H1 (cell line): ENCODE measurements around the gene USP3. TPM values are rescaled to one million over a fixed set of nuclear protein-coding genes. Genes with fewer than 3 reads are reported as not detected.

Experiments
- CTCF ChIA-PET: fragments of 300-600 bp; sonication (Branson Sonifier 250); formaldehyde crosslinking; loops from one replicate; lab custom pipeline; 2021; ENCODE audit not compliant: partially characterized antibody; lab: Charles Lee
- POLR2A ChIA-PET: fragments of 300-600 bp; sonication (Branson Sonifier 250); formaldehyde crosslinking; loops from one replicate; lab custom pipeline; 2021; ENCODE audit warnings: inconsistent platforms; ENCODE audit not compliant: partially characterized antibody; lab: Charles Lee
- DNase-seq, 2 experiments: peaks; one replicate each; pipeline versions ENCODE4 v3.0.0 to v3.0.0-alpha.2; 2010 to 2022; ENCODE audit warnings: low spot score in 2 of 2, low read depth in 1 of 2, mixed read lengths in 1 of 2
- FAIRE-seq: peaks from 2 replicates; lab custom pipeline; 2011; peaks lifted over from hg19 to GRCh38; lab: Jason Lieb, UNC
- H2AFZ ChIP-seq: 2 replicates; pipeline ENCODE4 v1.8.1; 2012; ENCODE audit warnings: low read length, inconsistent platforms
- H2AK5ac ChIP-seq: 2 replicates; pipeline ENCODE4 v1.6.1; 2013; ENCODE audit warnings: low read depth, low read length
- H2BK120ac ChIP-seq: replicated peaks from 2 replicates; pipeline ENCODE3; 2013; ENCODE audit warnings: low read depth, low read length, inconsistent platforms
- H2BK12ac ChIP-seq: 2 replicates; pipeline ENCODE4 v1.6.1; 2013; ENCODE audit warnings: low read depth, low read length
- H2BK15ac ChIP-seq: 2 replicates; pipeline ENCODE4 v1.6.1; 2013; ENCODE audit warnings: low read length
- H2BK20ac ChIP-seq: 2 replicates; pipeline ENCODE4 v1.6.1; 2013; ENCODE audit warnings: low read length
- H2BK5ac ChIP-seq: 2 replicates; pipeline ENCODE4 v1.6.1; 2013; ENCODE audit warnings: low read depth, low read length
- H3K14ac ChIP-seq: 2 replicates; pipeline ENCODE4 v1.6.1; 2013; ENCODE audit warnings: inconsistent platforms; ENCODE audit not compliant: insufficient read length
- H3K18ac ChIP-seq: 2 replicates; pipeline ENCODE4 v1.6.1; 2013; ENCODE audit warnings: low read length; ENCODE audit errors: extremely low read depth
- H3K23ac ChIP-seq: 2 replicates; pipeline ENCODE4 v1.6.1; 2013; ENCODE audit warnings: inconsistent platforms; ENCODE audit not compliant: insufficient read length
- H3K23me2 ChIP-seq: 2 replicates; pipeline ENCODE4 v1.6.1; 2013; ENCODE audit warnings: low read depth, low read length
- H3K27ac ChIP-seq: 2 replicates; pipeline ENCODE4 v1.6.1; 2011; ENCODE audit warnings: low read depth, low read length, inconsistent platforms
- H3K27me3 ChIP-seq, 4 experiments: replicated peaks in 1 of 4; 1 replicate in 1 of 4; 2 replicates in 3 of 4; pipeline versions ENCODE4 v1.6.1 to v1.8.1; 2011 to 2013; ENCODE audit warnings: low read length in 3 of 4, mild to moderate bottlenecking in 3 of 4, inconsistent platforms in 2 of 4, mixed read lengths in 2 of 4, moderate library complexity in 1 of 4; ENCODE audit not compliant: control insufficient read depth in 3 of 4, insufficient read depth in 3 of 4; ENCODE audit errors: extremely low read depth in 1 of 4
- H3K36me3 ChIP-seq, 4 experiments: 2 replicates each; pipeline versions ENCODE4 v1.6.1 to v1.8.1; 2011 to 2013; ENCODE audit warnings: mild to moderate bottlenecking in 4 of 4, low read length in 3 of 4, moderate library complexity in 2 of 4, control low read depth in 1 of 4, inconsistent platforms in 1 of 4; ENCODE audit not compliant: insufficient read depth in 4 of 4, control insufficient read depth in 2 of 4
- H3K4ac ChIP-seq: replicated peaks from 2 replicates; pipeline ENCODE3; 2013; ENCODE audit warnings: low read length, low read depth, mixed read lengths, inconsistent platforms; ENCODE audit not compliant: insufficient read length
- H3K4me1 ChIP-seq, 4 experiments: replicated peaks in 1 of 4; 1 replicate in 1 of 4; 2 replicates in 3 of 4; pipeline versions ENCODE4 v1.6.1 to v1.8.1; 2011 to 2013; ENCODE audit warnings: low read length in 3 of 4, inconsistent platforms in 2 of 4, mixed read lengths in 1 of 4; ENCODE audit not compliant: insufficient read depth in 4 of 4, control insufficient read depth in 3 of 4
- H3K4me2 ChIP-seq, 2 experiments: 2 replicates each; pipeline versions ENCODE4 v1.6.1 to v1.8.1; 2011 to 2013; ENCODE audit warnings: low read depth in 2 of 2, low read length in 2 of 2, control low read depth in 1 of 2, inconsistent platforms in 1 of 2, mild to moderate bottlenecking in 1 of 2; ENCODE audit not compliant: insufficient read depth in 1 of 2
- H3K4me3 ChIP-seq, 4 experiments: fragments of 200-600, 300-600 bp in 1 of 4; sonication (generic), shearing (Covaris generic), sonication (Bioruptor Twin) in 1 of 4; 2 replicates each; pipeline versions ENCODE4 v1.5.1 to v1.8.1; 2011 to 2016; ENCODE audit warnings: low read length in 4 of 4, low read depth in 3 of 4, control low read depth in 2 of 4, inconsistent platforms in 2 of 4, mild to moderate bottlenecking in 2 of 4, mixed read lengths in 1 of 4, moderate library complexity in 1 of 4; ENCODE audit not compliant: insufficient read depth in 2 of 4; ENCODE audit errors: extremely low read depth in 1 of 4
- H3K56ac ChIP-seq: replicated peaks from 2 replicates; pipeline ENCODE3; 2013; ENCODE audit warnings: low read depth, mild to moderate bottlenecking, mixed read lengths, low read length, inconsistent platforms; ENCODE audit not compliant: insufficient read length
- H3K79me1 ChIP-seq: 2 replicates; pipeline ENCODE4 v1.6.1; 2013; ENCODE audit warnings: low read depth, low read length, control low read depth
- H3K79me2 ChIP-seq, 2 experiments: 2 replicates each; pipeline versions ENCODE4 v1.6.1 to v1.8.1; 2012 to 2013; ENCODE audit warnings: low read length in 2 of 2, mild to moderate bottlenecking in 2 of 2, inconsistent platforms in 1 of 2; ENCODE audit not compliant: insufficient read depth in 2 of 2, control insufficient read depth in 1 of 2
- H3K9ac ChIP-seq, 4 experiments: replicated peaks in 1 of 4; 1 replicate in 1 of 4; 2 replicates in 3 of 4; pipeline versions ENCODE4 v1.6.1 to v1.8.1; 2011 to 2013; ENCODE audit warnings: low read depth in 3 of 4, low read length in 3 of 4, control low read depth in 2 of 4, mild to moderate bottlenecking in 2 of 4, moderate library complexity in 2 of 4, inconsistent platforms in 1 of 4; ENCODE audit errors: extremely low read depth in 1 of 4
- H3K9me3 ChIP-seq, 2 experiments: 2 replicates each; pipeline versions ENCODE4 v1.6.1 to v1.8.1; 2012 to 2013; ENCODE audit warnings: mild to moderate bottlenecking in 2 of 2, moderate library complexity in 2 of 2, control low read depth in 1 of 2, inconsistent platforms in 1 of 2, low read depth in 1 of 2, low read length in 1 of 2, mixed read lengths in 1 of 2; ENCODE audit not compliant: insufficient read depth in 2 of 2
- H4K20me1 ChIP-seq, 2 experiments: replicated peaks in 1 of 2; 2 replicates each; pipeline versions ENCODE3 to v1.8.1; 2011 to 2013; ENCODE audit warnings: inconsistent platforms in 2 of 2, low read length in 2 of 2, mild to moderate bottlenecking in 1 of 2; ENCODE audit not compliant: insufficient read depth in 2 of 2, control insufficient read depth in 1 of 2
- H4K5ac ChIP-seq: 2 replicates; pipeline ENCODE4 v1.6.1; 2013; ENCODE audit warnings: low read length, low read depth, mixed read lengths, inconsistent platforms; ENCODE audit not compliant: insufficient read length
- H4K8ac ChIP-seq: 2 replicates; pipeline ENCODE4 v1.8.0; 2013; ENCODE audit warnings: mild to moderate bottlenecking, moderate library complexity, low read length, inconsistent platforms; ENCODE audit not compliant: insufficient read depth; ENCODE audit errors: extremely low read depth
- H4K91ac ChIP-seq: replicated peaks from 2 replicates; pipeline ENCODE3; 2013; ENCODE audit warnings: low read length, mixed read lengths, inconsistent platforms; ENCODE audit not compliant: insufficient read length
- BCL11A ChIP-seq, 2 experiments: IDR thresholded peaks; one replicate each; pipeline ENCODE4 v1.6.1; 2011; ENCODE audit warnings: low read depth in 2 of 2, low read length in 2 of 2, mild to moderate bottlenecking in 2 of 2
- CREB1 ChIP-seq: IDR thresholded peaks from 2 replicates; pipeline ENCODE4 v1.6.1; 2012; ENCODE audit warnings: inconsistent platforms
- CTCF ChIP-seq, 3 experiments: IDR thresholded peaks; 1 replicate in 2 of 3; 2 replicates in 1 of 3; pipeline versions ENCODE4 v1.5.1 to v1.6.1; 2011; ENCODE audit warnings: low read length in 3 of 3, mild to moderate bottlenecking in 3 of 3, inconsistent platforms in 2 of 3, low read depth in 1 of 3, moderate library complexity in 1 of 3; ENCODE audit not compliant: insufficient read depth in 1 of 3; ENCODE audit errors: control extremely low read depth in 1 of 3
- EP300 ChIP-seq, 2 experiments: IDR thresholded peaks; 1 replicate in 1 of 2; 2 replicates in 1 of 2; pipeline ENCODE4 v1.6.1; 2011 to 2012; ENCODE audit warnings: low read depth in 2 of 2, low read length in 2 of 2, mild to moderate bottlenecking in 2 of 2, borderline replicate concordance in 1 of 2, inconsistent platforms in 1 of 2, moderate library complexity in 1 of 2
- GABPA ChIP-seq: IDR thresholded peaks from 2 replicates; pipeline ENCODE4 v1.6.1; 2011; ENCODE audit warnings: mild to moderate bottlenecking, low read length, moderate library complexity, borderline replicate concordance; ENCODE audit not compliant: insufficient read depth
- KDM1A ChIP-seq: fragments of 200-600, 300-600 bp; sonication (generic); IDR thresholded peaks from 2 replicates; pipeline ENCODE4 v1.7.1; 2016; ENCODE audit warnings: mild to moderate bottlenecking, low read length, borderline replicate concordance
- SRF ChIP-seq: IDR thresholded peaks from 2 replicates; pipeline ENCODE4 v1.6.1; 2011; ENCODE audit warnings: mild to moderate bottlenecking, low read depth, low read length, moderate library complexity
- SUZ12 ChIP-seq: fragments of 200-600 bp; sonication (generic); IDR thresholded peaks from 2 replicates; pipeline ENCODE4 v1.6.1; 2012; ENCODE audit warnings: mild to moderate bottlenecking, inconsistent platforms, low read length, moderate library complexity, mixed read lengths
- TAF7 ChIP-seq: optimal IDR thresholded peaks from 2 replicates; pipeline ENCODE3; 2011; ENCODE audit warnings: low read depth, mild to moderate bottlenecking, inconsistent platforms, low read length, moderate library complexity, borderline replicate concordance
- WGBS, 2 experiments: shearing (Covaris generic) in 1 of 2; methylation state at CpG; one replicate each; pipeline versions ENCODE4 v1.1.6 to v1.1.7; 2013 to 2015; ENCODE audit warnings: low lambda C conversion rate in 2 of 2, mixed read lengths in 2 of 2, inconsistent platforms in 1 of 2, low coverage in 1 of 2, missing lambda C conversion rate in 1 of 2; ENCODE audit not compliant: insufficient replicate concordance in 2 of 2, insufficient coverage in 1 of 2, insufficient read length in 1 of 2; ENCODE audit errors: extremely low coverage in 1 of 2, missing lambda C conversion rate in 1 of 2; 5-methylcytosine and 5-hydroxymethylcytosine counted together
- polyA plus RNA-seq, 7 experiments: library from polyadenylated mRNA; depleted of rRNA in 3 of 7; stranded (reverse) in 5 of 7; unstranded in 2 of 7; fragments of >200 nt in 5 of 7; fragments of 200-250 nt in 2 of 7; gene quantifications; 1 replicate in 5 of 7; 2 replicates in 1 of 7; 4 replicates in 1 of 7; pipeline versions ENCODE4 v1.2.1 to v1.2.3, GENCODE V29; 2011 to 2013; ENCODE audit warnings: missing spikeins in 2 of 7, mixed read lengths in 2 of 7
- total RNA-seq: library from RNA; stranded (reverse); fragmentation: NEBNext Ultra II Directional; extraction: Animal tissue kit (Norgen Biotek cat#: 25700); gene quantifications from 2 replicates; pipeline ENCODE4 v1.2.1, GENCODE V29; 2021

The USP3 gene
- total and polyA plus RNA-seq, 2 of the 8 experiments (the other 6 are each of a cell fraction or from before 2014, with no cell fraction given), result 15.5 to 16.2 TPM

DNA sequence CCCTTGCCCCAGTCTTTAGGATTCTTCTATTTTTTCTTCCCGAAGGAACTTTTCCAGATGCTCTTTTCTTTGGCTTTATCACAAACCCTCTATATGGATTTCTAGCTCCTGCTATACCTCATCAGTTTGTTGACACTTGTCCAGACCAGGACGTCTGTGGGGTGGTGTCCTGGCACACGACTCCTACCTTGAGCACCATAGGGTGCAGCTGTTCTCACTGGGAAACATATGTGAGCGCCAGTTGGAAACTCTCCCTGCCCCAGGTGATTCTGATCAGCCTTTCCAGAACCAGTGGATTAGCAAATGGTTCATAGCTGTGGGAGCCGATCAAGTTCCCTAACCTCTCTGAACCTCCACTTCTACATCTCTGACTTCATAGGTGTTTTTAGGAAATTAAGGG, 40.6 kb upstream of the USP3 start:
- H3K4me3 ChIP-seq, result no peak overlapping the region
- CTCF ChIA-PET, result interaction anchor here (1.0 to 3.3 kb wide), 11 partner anchors 13 to 174 kb away, joined by 3 to 15 read pairs (median 6); no protein-coding TSS in a partner anchor
- no peak overlapping the region for H2BK12ac ChIP-seq
- no peak overlapping the region for H3K14ac ChIP-seq
- H3K23ac ChIP-seq, result no peak overlapping the region
- no peak overlapping the region for H3K4ac ChIP-seq
- H4K91ac ChIP-seq, result no peak overlapping the region
- peaks cover 0 to 6% (median 0%) of the 10 kb centered on the region in 4 experiments; a peak in 1 of 8 replicates for H3K36me3 ChIP-seq
- H3K4me1 ChIP-seq, result no peaks in the 10 kb centered on the region; a peak in 1 of 7 replicates
- no peak overlapping the region for H3K18ac ChIP-seq
- H3K27me3 ChIP-seq, result peaks cover 0 to 8% (median 3%) of the 10 kb centered on the region in 4 experiments; a peak in 3 of 7 replicates
- H2AFZ ChIP-seq, result no peak overlapping the region
- H3K9ac ChIP-seq, result no peak overlapping the region
- no peaks in the 10 kb centered on the region for H3K23me2 ChIP-seq
- no peaks in the 10 kb centered on the region for H3K79me1 ChIP-seq
- H4K20me1 ChIP-seq, result no peaks in the 10 kb centered on the region
- no peak overlapping the region for H3K56ac ChIP-seq
- H3K79me2 ChIP-seq, result no peaks in the 10 kb centered on the region
- FAIRE-seq (no peak), DNase-seq (no peak)
- no peak overlapping the region for H2AK5ac ChIP-seq
- POLR2A ChIA-PET, result no interaction called here
- H4K5ac ChIP-seq, result no peak overlapping the region
- no peak overlapping the region for H2BK5ac ChIP-seq
- no peak overlapping the region for H3K4me2 ChIP-seq
- no peak overlapping the region for H2BK20ac ChIP-seq
- 83% methylated on average over 5 of the region's 5 CpGs; no CpG with 5 or more reads in 1 of the 2 experiments for WGBS, 2 experiments
- H4K8ac ChIP-seq, result no peak overlapping the region
- H2BK15ac ChIP-seq, result no peak overlapping the region
- no peak overlapping the region for H3K27ac ChIP-seq
- peaks cover 0 to 8% of the 10 kb centered on the region in 2 experiments; a peak in 3 of 4 replicates for H3K9me3 ChIP-seq
- H2BK120ac ChIP-seq, result no peak overlapping the region
- TF ChIP-seq CREB1, result no peak
- no peak for TF ChIP-seq GABPA
- TF ChIP-seq BCL11A (IDR thresholded peaks at IDR 0.05; ENCODE audit: low read depth in 2 of 2, low read length in 2 of 2), result no peak
- TF ChIP-seq SRF, result no peak
- no peak for TF ChIP-seq KDM1A
- no peak for TF ChIP-seq EP300 (IDR thresholded peaks at IDR 0.05; ENCODE audit: borderline replicate concordance in 1 of 2, low read depth in 2 of 2, low read length in 2 of 2)
- no peak for TF ChIP-seq SUZ12
- TF ChIP-seq TAF7, result no peak
- no peak for TF ChIP-seq CTCF (IDR thresholded peaks at IDR 0.05; ENCODE audit: control extremely low read depth in 1 of 3, insufficient read depth in 1 of 3, low read depth in 1 of 3, low read length in 3 of 3)
